Activated CD4-positive, alpha-beta T cell treated with anti-CD3 and anti-CD28 coated beads, Interleukin-2, Interleukin-6, amounts not matched to agents 100 ng/mL and 50 ng/mL, durations not matched to agents 16 hours and 8 hours (primary cell): Measurements from ENCODE around the gene OR2S2.
A peak's percentile ranks its signal among the peaks of the same experiment; 100 is the strongest.
"Not testable (repeated sequence)": the region's sequence is repeated elsewhere in the genome, so short reads cannot be mapped to it uniquely, and the experiment has no call there.

Experiments
- DNase-seq: peaks from one replicate; pipeline ENCODE4 v3.0.0-alpha.2; 2020

The OR2S2 gene

DNA sequence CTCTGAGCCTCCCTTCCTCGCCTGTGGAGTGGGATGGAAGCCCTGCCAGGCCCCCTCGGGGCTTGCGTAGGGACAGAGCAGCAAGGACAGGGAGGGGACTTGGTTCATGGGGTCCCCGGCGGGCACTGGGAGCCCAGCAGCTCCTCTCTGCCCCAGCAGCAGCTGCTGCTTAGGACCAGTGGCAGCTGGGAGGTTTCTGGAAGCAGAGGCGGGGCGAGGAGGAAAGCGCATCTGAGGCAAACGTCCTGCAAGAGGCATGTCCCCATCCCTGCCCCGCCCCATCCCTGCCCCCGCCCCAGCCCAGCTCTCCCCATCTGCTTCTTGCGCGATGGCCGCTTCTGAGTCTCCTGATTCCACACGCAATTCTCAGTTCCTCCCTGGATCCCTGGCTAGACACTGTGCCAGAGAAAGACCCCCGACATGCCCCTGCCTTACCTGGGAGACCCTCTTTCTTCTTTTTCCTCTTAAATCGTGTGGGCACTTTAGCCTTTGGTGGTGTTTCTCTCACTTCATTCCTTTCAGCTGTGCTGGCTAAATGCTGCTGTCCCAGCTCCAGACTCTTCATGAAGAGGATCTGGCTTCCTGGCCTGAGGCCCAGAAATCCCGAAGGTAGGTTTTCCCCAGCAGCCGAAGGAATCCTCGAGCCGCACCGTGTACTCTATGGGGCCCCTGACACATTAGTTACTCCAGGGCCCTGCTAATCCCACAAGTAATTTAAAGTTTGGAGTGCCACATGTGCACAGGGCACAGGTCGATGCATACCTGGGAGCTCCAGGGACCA lies 4.4 kb upstream of the OR2S2 start:
- DNase-seq: no peak

DNA sequence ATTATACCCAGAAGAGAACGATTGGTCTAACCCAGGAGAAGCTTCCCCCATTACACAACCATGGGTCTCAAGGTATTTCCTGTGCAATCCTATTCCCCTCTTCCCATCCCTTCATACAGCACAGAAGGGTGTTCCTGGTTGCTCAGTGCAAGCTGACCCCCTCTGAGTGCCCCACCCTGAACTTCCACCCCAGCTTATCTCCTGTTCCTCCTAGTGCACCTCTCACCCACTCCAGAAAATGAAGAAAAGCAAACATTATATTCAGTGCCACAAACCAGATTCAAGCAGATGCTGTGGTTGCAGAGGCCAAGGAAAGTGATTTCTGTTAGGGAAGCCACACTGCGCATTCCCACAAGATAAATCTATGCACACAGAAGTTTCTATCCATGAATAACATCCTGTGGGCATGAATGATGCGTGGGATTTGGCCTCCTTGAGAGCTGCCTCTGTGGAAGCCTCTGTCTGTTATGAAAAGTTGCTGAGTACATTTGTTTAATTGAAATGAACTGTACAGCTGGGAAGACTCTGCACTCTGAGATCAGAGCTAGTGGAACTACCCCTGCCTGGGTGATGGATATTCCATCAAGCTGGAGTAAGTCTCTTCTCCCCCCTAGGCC lies 2.2 kb upstream of the OR2S2 start:
- no peak for DNase-seq

DNA sequence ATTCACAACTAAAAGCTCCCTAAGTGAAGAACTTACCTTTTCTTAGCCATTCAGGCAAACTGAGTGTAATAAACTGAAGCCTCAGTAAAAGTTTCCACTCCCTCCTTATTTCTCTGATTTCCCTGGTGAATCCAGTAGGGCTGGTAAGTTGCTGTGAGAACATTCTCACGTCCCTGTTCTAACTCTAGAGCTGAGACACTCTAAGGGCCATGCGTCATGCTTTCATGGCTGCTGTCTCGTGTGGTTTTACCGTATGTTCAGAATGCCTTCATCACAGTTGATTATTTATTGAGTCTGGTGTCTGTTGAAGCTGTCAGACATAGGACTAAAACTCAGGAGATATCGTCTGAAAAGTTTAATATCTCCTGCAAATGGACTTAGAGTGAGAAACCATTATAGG lies 1.3 kb downstream of the OR2S2 start:
- DNase-seq: no peak

GRCh38 chr9:35954942-35955546 lies 2.9 kb downstream of the OR2S2 start:
- DNase-seq: peak; percentile 73

- DNase-seq: no peak
Observed at GRCh38 chr9:35952526-35953191, 5.3 kb downstream of the OR2S2 start.

- DNase-seq: no peak
Observed at GRCh38 chr9:35951736-35952135, 6.2 kb downstream of the OR2S2 start.

DNA sequence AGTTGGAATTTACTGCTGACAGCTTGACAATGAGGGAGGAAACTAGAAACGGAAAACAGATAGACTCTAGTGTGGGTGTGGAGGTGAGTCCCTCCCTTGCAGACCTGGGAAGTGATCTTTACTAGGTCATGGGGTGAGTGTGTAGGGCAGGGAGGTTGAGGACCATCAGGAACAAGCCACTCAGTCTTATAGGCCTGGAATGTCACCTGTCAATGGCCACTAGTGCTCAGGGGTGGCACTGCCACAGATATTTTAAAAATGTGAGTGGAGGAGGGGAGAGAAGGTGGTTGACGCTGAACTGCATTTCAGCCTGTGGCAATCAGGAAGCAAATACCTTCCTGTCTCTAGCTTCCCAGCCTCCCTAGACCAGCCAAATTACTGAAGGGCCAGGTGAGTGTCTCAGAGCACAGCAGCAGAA lies 9.0 kb downstream of the OR2S2 start:
- DNase-seq: no peak

GRCh38 chr9:35948451-35948850 lies 9.5 kb downstream of the OR2S2 start:
- no peak for DNase-seq

GRCh38 chr9:35945341-35946018 lies 12.5 kb downstream of the OR2S2 start:
- peak; percentile 72 for DNase-seq

GRCh38 chr9:35944841-35945240 lies 13.1 kb downstream of the OR2S2 start:
- no peak for DNase-seq

DNA sequence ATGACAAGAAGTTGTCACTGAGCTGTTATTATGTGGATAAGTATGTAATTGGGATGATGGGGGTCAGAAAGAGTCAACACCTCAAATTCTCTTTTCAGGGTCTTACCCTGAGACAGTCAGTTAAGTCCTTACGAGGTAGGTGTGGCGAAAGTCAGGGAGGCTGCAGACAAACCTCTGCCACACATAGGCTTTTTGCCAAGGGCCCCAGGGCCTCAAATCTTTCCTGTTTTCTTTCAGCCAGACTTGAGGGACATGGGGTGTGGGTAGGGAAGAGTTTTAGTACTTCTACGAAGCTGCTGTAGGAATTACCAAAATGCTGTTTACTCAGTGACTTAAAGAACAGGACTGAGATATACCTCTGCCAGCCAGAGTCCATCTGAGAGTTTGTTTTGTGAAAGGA lies 13.8 kb downstream of the OR2S2 start:
- no peak for DNase-seq

DNA sequence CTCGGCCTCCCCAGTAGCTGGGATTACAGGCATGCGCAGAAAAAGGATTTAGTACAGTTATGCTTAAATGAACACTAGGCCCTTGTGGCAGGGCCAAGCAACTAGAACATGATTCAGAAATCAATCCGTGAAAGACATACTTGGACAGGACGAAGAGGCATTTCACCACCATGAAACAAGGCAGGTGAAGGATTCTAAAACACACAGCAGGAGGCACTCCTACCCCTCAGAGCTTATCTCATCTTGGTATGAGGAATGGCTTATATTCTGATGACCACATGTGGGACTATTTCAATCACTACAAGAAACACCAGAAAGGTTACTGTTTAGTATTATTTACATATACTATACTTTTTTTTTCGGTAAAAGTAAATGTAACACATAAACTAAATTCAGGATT lies 15.7 kb downstream of the OR2S2 start:
- DNase-seq: no peak

DNA sequence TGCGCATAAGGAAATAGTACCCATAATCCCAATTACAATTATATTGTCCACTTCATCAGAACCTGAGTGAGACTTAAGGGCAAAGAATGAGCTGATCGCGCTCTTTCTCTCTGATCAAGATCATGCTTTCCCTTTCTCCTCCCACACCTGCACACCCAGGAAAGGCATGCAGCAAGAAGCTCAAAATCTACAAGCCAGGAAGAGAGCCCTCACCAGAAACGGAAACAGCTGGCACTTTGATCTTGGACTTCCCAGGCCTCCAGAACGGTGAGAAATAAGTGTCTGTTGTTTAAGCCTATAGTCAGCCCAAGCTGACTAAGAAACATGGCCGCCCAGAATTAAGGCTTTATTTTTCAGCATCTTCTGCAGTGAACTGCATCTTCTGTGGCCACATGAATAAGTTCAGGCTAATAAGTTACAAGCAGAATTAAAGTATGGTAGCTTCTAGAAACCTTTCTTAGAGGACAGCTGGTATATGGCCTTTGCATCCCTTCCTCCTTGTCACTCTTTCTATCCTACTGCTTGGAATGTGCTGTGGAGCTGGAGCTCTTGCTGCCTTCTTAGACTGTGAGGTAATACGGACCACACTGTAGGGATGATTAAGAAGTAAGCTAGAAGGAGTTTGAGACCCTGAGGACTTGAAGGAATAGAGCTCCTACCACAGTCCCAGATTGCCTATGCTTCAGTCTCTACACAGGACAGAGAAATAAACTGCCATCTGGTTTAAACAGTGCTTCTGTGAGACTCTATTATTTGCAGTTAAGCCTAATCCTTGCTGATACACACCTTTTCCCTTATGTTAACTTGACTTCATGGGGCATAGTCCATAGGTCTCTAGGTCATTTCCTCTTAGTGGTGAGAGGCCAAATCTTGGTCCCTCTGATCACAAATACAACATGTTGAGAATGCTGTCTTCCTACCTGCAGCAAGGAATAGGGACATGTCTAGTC lies 17.2 kb downstream of the OR2S2 start:
- peak; percentile 37 for DNase-seq

GRCh38 chr9:35939679-35940250 lies 18.2 kb downstream of the OR2S2 start:
- DNase-seq: no peak

GRCh38 chr9:35938474-35939356 lies 19.2 kb downstream of the OR2S2 start:
- no peak for DNase-seq

DNA sequence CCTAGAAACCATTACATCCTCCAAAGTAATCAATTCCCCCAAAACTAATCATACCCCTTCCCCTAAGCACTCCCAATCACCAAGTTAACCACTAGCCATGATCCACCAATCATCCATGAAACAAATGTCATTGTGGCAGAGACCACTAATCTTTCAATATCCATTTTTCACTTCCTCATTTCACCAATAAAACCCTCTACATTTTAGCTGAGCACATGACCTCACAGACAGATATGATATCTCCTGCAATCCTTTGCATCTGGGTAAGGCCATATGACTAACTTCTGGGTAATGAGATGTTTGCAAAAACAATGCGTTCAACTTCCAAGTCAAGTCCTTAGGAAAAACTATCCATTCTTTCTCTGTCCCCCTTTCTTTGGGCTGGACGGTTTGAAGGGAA lies 20.7 kb downstream of the OR2S2 start:
- no peak for DNase-seq

GRCh38 chr9:35935755-35936509 lies 22.0 kb downstream of the OR2S2 start:
- DNase-seq: no peak

DNA sequence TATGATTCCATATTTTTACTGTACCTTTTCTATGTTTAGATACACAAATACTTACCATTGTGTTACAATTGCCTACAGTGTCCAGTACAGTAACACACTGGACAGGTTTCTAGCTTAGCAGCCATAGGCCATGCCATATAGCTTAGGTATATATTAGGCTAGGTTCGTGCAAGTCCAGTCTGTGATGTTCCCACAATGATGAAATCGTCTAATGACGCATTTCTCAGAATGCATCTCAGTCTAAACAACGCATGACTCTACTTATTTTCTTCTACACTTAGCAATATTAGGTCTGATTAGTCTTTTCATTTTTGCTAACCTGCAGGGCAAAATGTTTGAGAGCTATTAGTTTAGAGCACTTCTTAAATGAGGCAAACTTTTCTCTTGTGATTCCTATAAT lies 22.7 kb downstream of the OR2S2 start:
- no peak for DNase-seq

DNA sequence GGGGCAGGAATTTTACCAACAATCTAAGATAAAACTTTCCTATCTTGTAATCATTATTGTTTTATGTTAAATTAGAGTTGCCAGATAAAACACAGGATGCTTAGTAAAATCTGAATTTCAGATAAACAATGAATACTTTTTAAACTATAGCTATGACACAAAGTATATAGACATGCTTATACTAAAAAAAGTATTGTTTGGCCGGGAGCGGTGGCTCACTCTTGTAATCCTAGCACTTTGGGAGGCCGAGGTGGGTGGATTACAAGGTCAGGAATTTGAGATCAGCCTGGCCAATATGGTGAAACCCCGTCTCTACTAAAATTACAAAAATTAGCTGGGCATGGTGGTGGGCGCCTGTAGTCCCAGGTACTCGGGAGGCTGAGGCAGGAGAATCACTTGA lies 23.9 kb downstream of the OR2S2 start:
- DNase-seq: not testable (repeated sequence)
